ENCODE data around the gene FAM131C.

DNA sequence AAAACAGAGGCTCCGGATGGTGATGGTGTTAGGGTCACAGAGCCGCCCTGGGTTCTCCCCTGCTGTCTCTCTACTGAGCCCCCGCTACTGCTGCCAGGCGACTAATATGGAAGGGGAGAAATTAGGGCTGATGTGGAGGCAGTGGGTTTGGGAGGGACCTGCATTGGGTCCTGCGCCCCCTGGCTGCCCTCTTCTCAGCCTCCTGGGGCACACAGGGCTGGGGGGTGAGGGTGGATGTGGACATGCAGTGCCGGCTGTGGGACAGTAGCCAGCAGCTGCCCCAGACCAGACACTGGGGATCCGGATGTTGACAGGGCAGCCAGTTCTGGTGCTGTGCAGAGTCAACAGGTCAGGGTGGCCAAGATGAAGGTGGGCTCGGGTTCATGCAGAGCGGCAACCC is 31.4 kb downstream of the FAM131C start:
- TF ChIP-seq, protein P1, sequence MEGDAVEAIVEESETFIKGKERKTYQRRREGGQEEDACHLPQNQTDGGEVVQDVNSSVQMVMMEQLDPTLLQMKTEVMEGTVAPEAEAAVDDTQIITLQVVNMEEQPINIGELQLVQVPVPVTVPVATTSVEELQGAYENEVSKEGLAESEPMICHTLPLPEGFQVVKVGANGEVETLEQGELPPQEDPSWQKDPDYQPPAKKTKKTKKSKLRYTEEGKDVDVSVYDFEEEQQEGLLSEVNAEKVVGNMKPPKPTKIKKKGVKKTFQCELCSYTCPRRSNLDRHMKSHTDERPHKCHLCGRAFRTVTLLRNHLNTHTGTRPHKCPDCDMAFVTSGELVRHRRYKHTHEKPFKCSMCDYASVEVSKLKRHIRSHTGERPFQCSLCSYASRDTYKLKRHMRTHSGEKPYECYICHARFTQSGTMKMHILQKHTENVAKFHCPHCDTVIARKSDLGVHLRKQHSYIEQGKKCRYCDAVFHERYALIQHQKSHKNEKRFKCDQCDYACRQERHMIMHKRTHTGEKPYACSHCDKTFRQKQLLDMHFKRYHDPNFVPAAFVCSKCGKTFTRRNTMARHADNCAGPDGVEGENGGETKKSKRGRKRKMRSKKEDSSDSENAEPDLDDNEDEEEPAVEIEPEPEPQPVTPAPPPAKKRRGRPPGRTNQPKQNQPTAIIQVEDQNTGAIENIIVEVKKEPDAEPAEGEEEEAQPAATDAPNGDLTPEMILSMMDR (IDR thresholded peaks at IDR 0.05 in 2 of 3, conservative IDR thresholded peaks at IDR 0.05 in 1 of 3; ENCODE audit: control insufficient read depth in 2 of 3, extremely low read depth in 1 of 3, insufficient read depth in 1 of 3, low read depth in 3 of 3, low read length in 3 of 3), result peak in 2 of 3 experiments; percentile 24 to 26; a peak in 1 of 6 replicates
- TF ChIP-seq EP300 (IDR thresholded peaks at IDR 0.05; ENCODE audit: borderline replicate concordance in 1 of 2, control insufficient read depth in 1 of 2, low read depth in 2 of 2, low read length in 2 of 2) (no peak), SP1 (IDR thresholded peaks at IDR 0.05; ENCODE audit: low read depth, low read length) (no peak), EZH2 (IDR thresholded peaks at IDR 0.05; ENCODE audit: borderline replicate concordance, control insufficient read depth, low read depth, low read length) (no peak), GATAD2B (conservative IDR thresholded peaks at IDR 0.05; ENCODE audit: low read depth) (no peak), POLR2AphosphoS5 (IDR thresholded peaks at IDR 0.05; ENCODE audit: low read length) (no peak), RAD21 (IDR thresholded peaks at IDR 0.05; ENCODE audit: insufficient read depth, low read depth, low read length) (no peak), TAF1 (IDR thresholded peaks at IDR 0.05; ENCODE audit: borderline replicate concordance, low read depth, low read length) (no peak)
- TF ChIP-seq, protein P2, sequence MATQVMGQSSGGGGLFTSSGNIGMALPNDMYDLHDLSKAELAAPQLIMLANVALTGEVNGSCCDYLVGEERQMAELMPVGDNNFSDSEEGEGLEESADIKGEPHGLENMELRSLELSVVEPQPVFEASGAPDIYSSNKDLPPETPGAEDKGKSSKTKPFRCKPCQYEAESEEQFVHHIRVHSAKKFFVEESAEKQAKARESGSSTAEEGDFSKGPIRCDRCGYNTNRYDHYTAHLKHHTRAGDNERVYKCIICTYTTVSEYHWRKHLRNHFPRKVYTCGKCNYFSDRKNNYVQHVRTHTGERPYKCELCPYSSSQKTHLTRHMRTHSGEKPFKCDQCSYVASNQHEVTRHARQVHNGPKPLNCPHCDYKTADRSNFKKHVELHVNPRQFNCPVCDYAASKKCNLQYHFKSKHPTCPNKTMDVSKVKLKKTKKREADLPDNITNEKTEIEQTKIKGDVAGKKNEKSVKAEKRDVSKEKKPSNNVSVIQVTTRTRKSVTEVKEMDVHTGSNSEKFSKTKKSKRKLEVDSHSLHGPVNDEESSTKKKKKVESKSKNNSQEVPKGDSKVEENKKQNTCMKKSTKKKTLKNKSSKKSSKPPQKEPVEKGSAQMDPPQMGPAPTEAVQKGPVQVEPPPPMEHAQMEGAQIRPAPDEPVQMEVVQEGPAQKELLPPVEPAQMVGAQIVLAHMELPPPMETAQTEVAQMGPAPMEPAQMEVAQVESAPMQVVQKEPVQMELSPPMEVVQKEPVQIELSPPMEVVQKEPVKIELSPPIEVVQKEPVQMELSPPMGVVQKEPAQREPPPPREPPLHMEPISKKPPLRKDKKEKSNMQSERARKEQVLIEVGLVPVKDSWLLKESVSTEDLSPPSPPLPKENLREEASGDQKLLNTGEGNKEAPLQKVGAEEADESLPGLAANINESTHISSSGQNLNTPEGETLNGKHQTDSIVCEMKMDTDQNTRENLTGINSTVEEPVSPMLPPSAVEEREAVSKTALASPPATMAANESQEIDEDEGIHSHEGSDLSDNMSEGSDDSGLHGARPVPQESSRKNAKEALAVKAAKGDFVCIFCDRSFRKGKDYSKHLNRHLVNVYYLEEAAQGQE (IDR thresholded peaks at IDR 0.05; ENCODE audit: low read depth, low read length), result no peak
- TF ChIP-seq, protein P3, sequence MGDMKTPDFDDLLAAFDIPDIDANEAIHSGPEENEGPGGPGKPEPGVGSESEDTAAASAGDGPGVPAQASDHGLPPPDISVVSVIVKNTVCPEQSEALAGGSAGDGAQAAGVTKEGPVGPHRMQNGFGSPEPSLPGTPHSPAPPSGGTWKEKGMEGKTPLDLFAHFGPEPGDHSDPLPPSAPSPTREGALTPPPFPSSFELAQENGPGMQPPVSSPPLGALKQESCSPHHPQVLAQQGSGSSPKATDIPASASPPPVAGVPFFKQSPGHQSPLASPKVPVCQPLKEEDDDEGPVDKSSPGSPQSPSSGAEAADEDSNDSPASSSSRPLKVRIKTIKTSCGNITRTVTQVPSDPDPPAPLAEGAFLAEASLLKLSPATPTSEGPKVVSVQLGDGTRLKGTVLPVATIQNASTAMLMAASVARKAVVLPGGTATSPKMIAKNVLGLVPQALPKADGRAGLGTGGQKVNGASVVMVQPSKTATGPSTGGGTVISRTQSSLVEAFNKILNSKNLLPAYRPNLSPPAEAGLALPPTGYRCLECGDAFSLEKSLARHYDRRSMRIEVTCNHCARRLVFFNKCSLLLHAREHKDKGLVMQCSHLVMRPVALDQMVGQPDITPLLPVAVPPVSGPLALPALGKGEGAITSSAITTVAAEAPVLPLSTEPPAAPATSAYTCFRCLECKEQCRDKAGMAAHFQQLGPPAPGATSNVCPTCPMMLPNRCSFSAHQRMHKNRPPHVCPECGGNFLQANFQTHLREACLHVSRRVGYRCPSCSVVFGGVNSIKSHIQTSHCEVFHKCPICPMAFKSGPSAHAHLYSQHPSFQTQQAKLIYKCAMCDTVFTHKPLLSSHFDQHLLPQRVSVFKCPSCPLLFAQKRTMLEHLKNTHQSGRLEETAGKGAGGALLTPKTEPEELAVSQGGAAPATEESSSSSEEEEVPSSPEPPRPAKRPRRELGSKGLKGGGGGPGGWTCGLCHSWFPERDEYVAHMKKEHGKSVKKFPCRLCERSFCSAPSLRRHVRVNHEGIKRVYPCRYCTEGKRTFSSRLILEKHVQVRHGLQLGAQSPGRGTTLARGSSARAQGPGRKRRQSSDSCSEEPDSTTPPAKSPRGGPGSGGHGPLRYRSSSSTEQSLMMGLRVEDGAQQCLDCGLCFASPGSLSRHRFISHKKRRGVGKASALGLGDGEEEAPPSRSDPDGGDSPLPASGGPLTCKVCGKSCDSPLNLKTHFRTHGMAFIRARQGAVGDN (IDR thresholded peaks at IDR 0.05), result no peak

Data from GM12878 (cell line).